A549 (cell line): Measurements from ENCODE around the gene RABGAP1L.

ENCODE experiments used
- BHLHE40 ChIP-seq: IDR thresholded peaks from 2 replicates; pipeline ENCODE4 v1.6.1; 2012; ENCODE audit warnings: low read depth, low read length, inconsistent platforms
- CEBPB ChIP-seq, 2 experiments: fragments of >200 bp in 1 of 2; sonication (Bioruptor Twin) in 1 of 2; formaldehyde crosslinking in 1 of 2; IDR thresholded peaks; 2 replicates each; pipeline ENCODE4 v1.6.1; 2012 to 2016
- CTCF ChIP-seq: fragments of >200 bp; sonication (Bioruptor Twin); formaldehyde crosslinking; IDR thresholded peaks from 3 replicates; pipeline ENCODE4 v1.5.1; 2016
- HOXA7 ChIP-seq: fragments of 250-450 bp; sonication (Bioruptor Pico); IDR thresholded peaks from 2 replicates; pipeline ENCODE4 v1.5.0; 2020; ENCODE audit warnings: mild to moderate bottlenecking, moderate library complexity
- MAX ChIP-seq: IDR thresholded peaks from 2 replicates; pipeline ENCODE4 v1.6.1; 2012
- MAZ ChIP-seq: fragments of 150-350 bp; IDR thresholded peaks from 2 replicates; pipeline ENCODE4 v1.6.1; 2014; ENCODE audit warnings: antibody characterized with exemption, low read depth, low read length, borderline replicate concordance
- MYC ChIP-seq: IDR thresholded peaks from 2 replicates; pipeline ENCODE4 v1.6.1; 2012; ENCODE audit warnings: mild to moderate bottlenecking, inconsistent platforms, low read length, improper control_type of control experiment, borderline replicate concordance
- POLR2A ChIP-seq: IDR thresholded peaks from 2 replicates; pipeline ENCODE4 v1.6.1; 2012; ENCODE audit warnings: mild to moderate bottlenecking, low read length
- REST ChIP-seq: fragments of 200-600 bp; sonication (generic); IDR thresholded peaks from 2 replicates; pipeline ENCODE4 v1.6.1; 2016; ENCODE audit warnings: antibody characterized with exemption, mild to moderate bottlenecking, moderate library complexity
- RFX5 ChIP-seq: fragments of 450-650 bp; IDR thresholded peaks from 2 replicates; pipeline ENCODE4 v1.7.1; 2014; ENCODE audit warnings: antibody characterized with exemption, mild to moderate bottlenecking, moderate library complexity

GRCh38 chr1:174676856-174677255 is 517.5 kb downstream of the RABGAP1L start:
- no peak for TF ChIP-seq POLR2A
- TF ChIP-seq BHLHE40 = no peak
- no peak for TF ChIP-seq CTCF
- no peak for TF ChIP-seq HOXA7 (CRISPR knock-in tag)
- TF ChIP-seq CEBPB (IDR thresholded peaks at IDR 0.05) = no peak
- no peak for TF ChIP-seq MAZ
- no peak for TF ChIP-seq REST
- TF ChIP-seq MAX = no peak
- no peak for TF ChIP-seq MYC
- TF ChIP-seq RFX5 = no peak
